Activated CD4-positive, alpha-beta T cell treated with anti-CD3 and anti-CD28 coated beads, Interleukin-2, Interleukin-6, amounts not matched to agents 100 ng/mL and 50 ng/mL, durations not matched to agents 16 hours and 8 hours (primary cell): ENCODE measurements around the gene THSD7A.

Source experiments
- DNase-seq: peaks from one replicate; pipeline ENCODE4 v3.0.0-alpha.2; 2020

Gene THSD7A

GRCh38 chr7:11699666-11700065, 132.3 kb downstream of the THSD7A start:
- no peak for DNase-seq

- DNase-seq = no peak
Observed at GRCh38 chr7:11698384-11698871, 133.6 kb downstream of the THSD7A start.

GRCh38 chr7:11690395-11690794, 141.6 kb downstream of the THSD7A start:
- DNase-seq = no peak

- no peak for DNase-seq
Observed at GRCh38 chr7:11689096-11689495, 142.9 kb downstream of the THSD7A start.

- no peak for DNase-seq
Observed at GRCh38 chr7:11681461-11681860, 150.5 kb downstream of the THSD7A start.

- no peak for DNase-seq
Observed at GRCh38 chr7:11675163-11675562, 156.8 kb downstream of the THSD7A start.

- DNase-seq = no peak
Observed at GRCh38 chr7:11668727-11669126, 163.3 kb downstream of the THSD7A start.

GRCh38 chr7:11667810-11668185, 164.2 kb downstream of the THSD7A start:
- no peak for DNase-seq

- no peak for DNase-seq
Observed at GRCh38 chr7:11667071-11667809, 164.8 kb downstream of the THSD7A start.

GRCh38 chr7:11665357-11665756, 166.6 kb downstream of the THSD7A start:
- DNase-seq = no peak

- DNase-seq = no peak
Observed at GRCh38 chr7:11655642-11656041, 176.4 kb downstream of the THSD7A start.

- DNase-seq = no peak
Observed at GRCh38 chr7:11655163-11655562, 176.8 kb downstream of the THSD7A start.

GRCh38 chr7:11650500-11650899, 181.5 kb downstream of the THSD7A start:
- DNase-seq = no peak

GRCh38 chr7:11650030-11650429, 182.0 kb downstream of the THSD7A start:
- no peak for DNase-seq

GRCh38 chr7:11648980-11649379, 183.0 kb downstream of the THSD7A start:
- no peak for DNase-seq

- no peak for DNase-seq
Observed at GRCh38 chr7:11648101-11648500, 183.9 kb downstream of the THSD7A start.

- DNase-seq = no peak
Observed at GRCh38 chr7:11642841-11643240, 189.2 kb downstream of the THSD7A start.

GRCh38 chr7:11642276-11642675, 189.7 kb downstream of the THSD7A start:
- DNase-seq = no peak

GRCh38 chr7:11638011-11638774, 193.8 kb downstream of the THSD7A start:
- no peak for DNase-seq

- DNase-seq = no peak
Observed at GRCh38 chr7:11636274-11636673, 195.7 kb downstream of the THSD7A start.

- DNase-seq = no peak
Observed at GRCh38 chr7:11633310-11633709, 198.7 kb downstream of the THSD7A start.

GRCh38 chr7:11630355-11630754, 201.6 kb downstream of the THSD7A start:
- no peak for DNase-seq

GRCh38 chr7:11625669-11626068, 206.3 kb downstream of the THSD7A start:
- DNase-seq = no peak

- DNase-seq = no peak
Observed at GRCh38 chr7:11623093-11623678, 208.8 kb downstream of the THSD7A start.
